ENCODE results near the gene ID3.

The ID3 gene

DNA sequence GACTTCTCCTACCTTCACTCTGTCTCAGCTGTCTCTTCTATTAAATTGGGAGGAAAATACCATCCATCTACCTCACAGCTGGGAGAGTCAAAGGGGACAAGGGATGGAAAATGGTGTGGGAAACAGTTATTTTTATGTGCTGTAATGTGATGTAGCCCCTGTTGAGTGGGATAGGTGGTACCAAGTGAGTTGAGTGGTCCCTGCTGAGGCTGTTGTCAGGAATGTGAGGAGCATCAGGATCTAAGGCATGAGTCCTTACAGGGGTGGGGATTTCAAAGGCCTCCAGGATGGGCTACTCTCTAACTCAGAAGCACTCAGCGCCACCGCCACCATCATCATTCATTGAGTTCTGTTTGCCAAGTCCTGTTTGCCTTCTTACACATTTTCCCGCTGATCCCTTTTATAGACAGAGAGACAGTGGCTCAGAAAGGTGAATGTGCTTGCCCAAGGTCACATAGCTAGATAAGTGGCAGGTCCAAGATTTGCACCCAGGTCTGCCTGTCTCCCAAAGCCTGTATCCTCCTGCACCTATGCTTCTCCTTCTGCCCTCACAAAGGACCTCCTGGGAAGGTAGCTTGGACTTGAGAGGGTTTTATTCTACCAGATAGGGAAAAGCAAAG lies 4.6 kb upstream of the ID3 start:
- H3K27ac ChIP-seq: peak overlapping the region; percentile 94
- no peak for DNase-seq (ENCODE audit: low spot score)
- TF ChIP-seq, protein P1, sequence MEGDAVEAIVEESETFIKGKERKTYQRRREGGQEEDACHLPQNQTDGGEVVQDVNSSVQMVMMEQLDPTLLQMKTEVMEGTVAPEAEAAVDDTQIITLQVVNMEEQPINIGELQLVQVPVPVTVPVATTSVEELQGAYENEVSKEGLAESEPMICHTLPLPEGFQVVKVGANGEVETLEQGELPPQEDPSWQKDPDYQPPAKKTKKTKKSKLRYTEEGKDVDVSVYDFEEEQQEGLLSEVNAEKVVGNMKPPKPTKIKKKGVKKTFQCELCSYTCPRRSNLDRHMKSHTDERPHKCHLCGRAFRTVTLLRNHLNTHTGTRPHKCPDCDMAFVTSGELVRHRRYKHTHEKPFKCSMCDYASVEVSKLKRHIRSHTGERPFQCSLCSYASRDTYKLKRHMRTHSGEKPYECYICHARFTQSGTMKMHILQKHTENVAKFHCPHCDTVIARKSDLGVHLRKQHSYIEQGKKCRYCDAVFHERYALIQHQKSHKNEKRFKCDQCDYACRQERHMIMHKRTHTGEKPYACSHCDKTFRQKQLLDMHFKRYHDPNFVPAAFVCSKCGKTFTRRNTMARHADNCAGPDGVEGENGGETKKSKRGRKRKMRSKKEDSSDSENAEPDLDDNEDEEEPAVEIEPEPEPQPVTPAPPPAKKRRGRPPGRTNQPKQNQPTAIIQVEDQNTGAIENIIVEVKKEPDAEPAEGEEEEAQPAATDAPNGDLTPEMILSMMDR (IDR thresholded peaks at IDR 0.05): no peak
- H3K4me3 ChIP-seq: no peak overlapping the region

DNA sequence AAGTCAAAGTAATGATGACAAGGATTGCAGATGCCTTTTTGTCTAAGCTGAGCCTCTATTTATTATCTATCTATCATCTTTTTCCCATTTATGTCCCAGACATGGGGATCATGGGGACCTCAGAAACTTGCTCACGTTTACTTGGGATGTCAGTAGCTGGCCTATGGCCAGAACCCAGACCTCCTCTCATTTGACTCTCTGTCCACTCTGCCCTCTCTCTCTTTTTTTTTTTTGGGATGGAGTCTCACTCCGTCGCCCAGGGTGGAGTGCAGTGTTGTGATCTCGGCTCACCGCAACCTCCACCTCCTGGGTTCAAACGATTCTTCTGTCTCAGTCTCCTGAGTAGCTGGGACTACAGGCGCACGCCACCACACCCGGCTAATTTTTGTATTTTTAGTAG lies 3.7 kb upstream of the ID3 start:
- TF ChIP-seq, protein P1 (IDR thresholded peaks at IDR 0.05): no peak
- Histone ChIP-seq H3K27ac (peak overlapping the region; percentile 94), H3K4me3 (no peak overlapping the region)
- no peak for DNase-seq (ENCODE audit: low spot score)

DNA sequence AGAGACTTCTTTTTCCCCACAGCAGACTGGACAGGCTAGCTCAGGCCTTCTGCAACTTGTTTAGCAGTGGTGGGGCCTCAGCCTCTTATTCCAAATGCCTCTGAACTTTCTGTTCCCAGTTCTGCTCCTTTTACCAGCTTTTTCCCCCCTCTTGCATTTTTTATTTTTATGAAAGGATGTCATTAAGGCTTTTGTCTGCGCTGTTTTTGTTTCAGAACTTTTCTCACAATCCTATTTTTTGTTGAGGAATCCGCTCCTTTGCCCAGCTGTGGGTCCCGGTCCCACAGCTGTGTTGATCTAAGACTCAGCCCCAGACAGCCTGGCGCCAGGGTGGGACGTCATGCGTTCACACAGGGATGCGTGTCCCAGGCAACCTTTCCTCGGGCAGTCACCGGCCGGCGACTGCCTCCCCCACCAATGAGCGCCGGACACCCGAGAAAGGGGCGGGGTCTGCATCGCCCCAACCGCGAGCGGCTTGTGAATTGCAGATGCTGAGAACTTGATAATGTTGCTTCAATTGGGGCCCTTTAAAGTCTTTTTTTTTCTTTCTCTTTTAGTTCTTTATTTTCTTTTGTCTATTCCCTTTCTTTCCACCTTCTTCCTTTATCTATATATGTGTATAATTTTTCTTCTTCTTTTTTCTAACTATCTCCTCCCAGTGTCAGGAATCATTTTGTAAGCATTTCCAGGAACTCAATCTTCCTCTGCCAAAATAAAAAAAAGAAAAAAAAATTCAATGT lies 3.0 kb upstream of the ID3 start:
- peak; percentile 99 for DNase-seq (ENCODE audit: low spot score)
- Histone ChIP-seq H3K4me3 (peak overlapping the region; percentile 84), H3K27ac (peak overlapping the region; percentile 94 to 95)
- TF ChIP-seq, protein P1 (IDR thresholded peaks at IDR 0.05): no peak

DNA sequence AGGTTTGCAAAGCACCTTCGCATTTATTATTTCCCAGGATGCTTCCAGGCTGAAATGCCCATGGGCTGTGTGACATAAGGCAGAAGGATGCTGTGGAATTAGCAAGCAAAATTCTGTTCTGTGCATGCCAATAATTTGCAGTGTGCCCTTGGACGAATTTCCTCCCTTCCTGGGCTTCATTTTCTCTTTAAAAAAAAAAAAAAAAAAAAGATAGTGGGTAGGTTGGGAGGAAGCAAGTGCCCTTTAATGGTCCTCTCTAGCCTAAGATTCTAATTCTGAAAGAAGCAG lies 2.5 kb upstream of the ID3 start:
- TF ChIP-seq, protein P1 (IDR thresholded peaks at IDR 0.05): no peak
- DNase-seq (ENCODE audit: low spot score): no peak
- peak overlapping the region; percentile 94 to 95 for H3K27ac ChIP-seq
- H3K4me3 ChIP-seq: peak overlapping the region; percentile 84

DNA sequence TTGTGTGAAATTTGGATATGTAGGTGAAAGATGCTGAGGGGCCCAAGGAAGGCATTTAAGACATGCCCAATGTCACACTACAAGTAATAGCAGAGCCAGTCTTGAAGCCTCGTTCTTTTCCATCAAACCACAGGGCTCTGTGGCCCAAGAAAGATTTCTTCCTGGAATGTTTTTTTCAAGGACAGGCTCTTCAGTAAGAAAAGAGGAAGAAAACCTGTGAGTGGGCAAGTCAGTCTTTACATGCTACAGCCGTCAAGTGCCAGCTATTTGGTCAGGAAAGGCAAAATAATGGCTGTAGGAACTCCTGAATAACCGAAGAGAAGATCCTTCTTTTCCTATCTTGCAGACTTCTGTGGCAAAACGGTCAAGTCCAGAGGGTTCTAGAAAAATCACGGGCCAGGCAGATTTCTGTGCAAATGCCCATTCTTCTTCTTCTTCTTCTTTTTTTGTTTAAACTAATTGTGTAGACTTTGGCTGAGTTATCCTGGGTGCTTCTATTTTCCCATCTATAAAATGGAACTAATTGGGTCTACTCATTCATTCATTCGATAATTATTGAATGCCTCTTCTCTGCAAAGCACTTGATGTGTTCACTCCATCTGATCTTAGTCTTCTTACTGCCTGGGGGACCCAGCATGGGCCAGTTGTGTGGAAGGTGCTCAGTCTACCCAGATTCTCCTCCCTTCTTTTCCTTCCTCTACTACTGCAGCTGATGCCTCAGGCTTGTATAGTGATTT lies 1.9 kb upstream of the ID3 start:
- TF ChIP-seq, protein P1 (IDR thresholded peaks at IDR 0.05): no peak
- no peak for DNase-seq (ENCODE audit: low spot score)
- peak overlapping the region; percentile 84 for H3K4me3 ChIP-seq
- peak overlapping the region; percentile 94 to 95 for H3K27ac ChIP-seq

DNA sequence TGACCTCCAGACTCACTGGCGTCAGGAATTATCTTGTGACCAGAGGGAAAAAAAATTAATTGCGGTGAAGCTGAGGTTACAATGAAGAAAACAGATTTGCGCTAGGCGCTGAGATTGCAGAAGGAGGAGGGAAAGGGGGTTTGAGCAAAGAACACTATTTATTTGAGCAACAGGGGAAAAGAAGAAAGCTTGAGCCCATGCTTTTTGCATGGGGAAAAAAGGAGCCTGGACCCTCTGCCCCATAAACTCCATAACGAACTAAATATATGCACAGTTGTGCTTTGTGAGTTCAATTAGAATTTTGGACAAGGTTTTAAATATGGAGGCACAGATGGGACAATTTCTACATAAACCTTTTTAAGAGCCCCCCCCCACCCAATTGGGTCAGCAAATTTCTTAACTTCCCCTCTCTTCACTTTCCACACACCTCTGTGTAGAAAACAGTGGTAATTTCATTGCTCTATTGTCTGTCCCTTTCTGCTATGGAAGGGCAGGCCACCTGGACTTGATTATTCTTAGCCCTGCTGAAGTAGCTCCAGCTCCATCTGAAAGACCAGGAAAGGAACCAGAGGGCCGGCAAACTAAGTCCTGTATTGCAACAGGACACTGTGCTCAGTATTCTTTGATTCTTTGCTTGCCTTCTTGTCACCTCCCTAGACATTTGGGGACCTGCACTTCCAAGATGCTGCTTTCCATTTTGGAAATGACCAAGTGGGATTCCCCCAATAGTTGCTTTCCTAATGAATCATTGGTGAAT lies 862 bp upstream of the ID3 start:
- TF ChIP-seq, protein P1 (IDR thresholded peaks at IDR 0.05): no peak
- H3K4me3 ChIP-seq: peak overlapping the region; percentile 84
- H3K27ac ChIP-seq: peak overlapping the region; percentile 94 to 95
- no peak for DNase-seq (ENCODE audit: low spot score)

All from coronary artery (tissue), 2 donors.